NCI-H82 treated with DMSO at 0.1 percent for 48 hours (cell line): ENCODE results near the gene C2orf81.

Experiments used
- DNase-seq: peaks from one replicate; lab custom pipeline; 2025; ENCODE audit not compliant: unreplicated experiment; lab: John Stamatoyannopoulos, UW

The C2orf81 gene

DNA sequence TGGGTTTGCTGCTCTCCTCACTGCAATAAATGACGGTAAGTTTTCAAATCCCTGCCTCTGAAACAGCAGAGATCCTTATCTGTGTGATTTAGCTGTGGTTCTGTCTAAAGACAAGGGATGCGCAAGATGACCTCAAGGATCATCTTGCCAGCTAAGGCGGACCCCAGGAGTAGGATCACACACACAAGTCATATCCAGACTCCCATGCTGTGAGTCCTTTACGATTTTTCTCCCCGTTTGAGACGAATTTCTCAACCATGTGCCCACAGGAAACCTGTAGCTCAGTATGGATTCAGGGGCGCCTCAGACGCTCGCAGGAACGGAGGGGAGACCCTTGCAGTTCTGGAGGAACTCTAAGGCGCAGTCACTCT lies 30.2 kb downstream of the C2orf81 start:
- DNase-seq: no peak

DNA sequence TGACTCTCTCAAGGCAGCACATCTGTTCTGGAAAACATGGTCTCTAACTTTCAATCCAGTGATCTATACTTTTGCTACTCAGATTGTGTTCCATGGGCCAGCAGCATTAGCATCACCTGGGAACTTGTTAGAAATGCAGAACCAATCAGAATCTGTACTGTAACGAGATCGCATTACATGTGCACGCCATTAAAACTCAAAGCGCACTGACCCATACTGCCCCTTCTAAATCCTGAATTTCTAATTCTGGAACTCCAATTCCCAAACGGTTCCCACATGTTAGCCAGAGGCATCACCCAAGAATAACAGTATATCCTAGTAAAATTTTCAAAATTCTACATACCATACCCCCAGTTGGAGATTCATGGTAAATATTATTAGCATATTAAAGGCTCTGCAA lies 30.8 kb downstream of the C2orf81 start:
- DNase-seq: no peak

DNA sequence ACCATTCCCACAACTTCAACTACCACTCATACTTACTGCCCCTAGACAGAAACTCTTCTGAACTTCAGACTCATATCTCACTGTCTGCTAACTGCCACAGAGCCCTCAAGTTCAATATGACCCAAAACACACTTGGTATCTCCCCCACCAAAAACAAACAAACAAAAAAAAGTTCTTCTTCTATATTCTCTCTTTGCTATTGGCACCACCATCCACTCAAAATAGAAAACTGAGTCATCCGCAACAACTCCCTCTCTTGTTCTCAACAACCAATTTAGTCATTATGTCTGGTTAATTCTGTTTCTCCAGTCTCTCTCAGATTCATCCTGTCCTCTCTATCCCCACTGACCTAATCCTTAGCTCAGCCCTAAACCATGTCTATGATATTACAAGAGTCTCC lies 34.1 kb downstream of the C2orf81 start:
- DNase-seq: no peak

DNA sequence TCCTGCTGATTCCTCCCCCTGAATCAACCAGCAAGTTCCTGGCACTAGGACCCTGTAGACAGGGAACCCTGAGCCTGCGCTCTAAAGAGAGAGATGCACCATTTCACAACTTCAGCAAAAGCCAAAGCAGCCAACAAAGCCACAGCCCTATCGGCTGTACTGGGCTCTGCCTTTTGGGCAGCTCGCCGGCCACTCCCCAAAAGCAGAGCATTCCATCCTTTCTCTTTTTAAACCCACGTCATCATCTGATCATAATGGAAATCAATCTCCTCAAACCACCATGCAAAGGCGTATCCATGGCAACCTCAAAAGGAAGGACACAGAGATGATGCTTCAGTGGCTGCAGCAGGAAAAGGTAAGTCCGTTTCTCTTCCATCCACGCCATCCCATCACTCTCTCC lies 36.0 kb downstream of the C2orf81 start:
- DNase-seq: no peak

DNA sequence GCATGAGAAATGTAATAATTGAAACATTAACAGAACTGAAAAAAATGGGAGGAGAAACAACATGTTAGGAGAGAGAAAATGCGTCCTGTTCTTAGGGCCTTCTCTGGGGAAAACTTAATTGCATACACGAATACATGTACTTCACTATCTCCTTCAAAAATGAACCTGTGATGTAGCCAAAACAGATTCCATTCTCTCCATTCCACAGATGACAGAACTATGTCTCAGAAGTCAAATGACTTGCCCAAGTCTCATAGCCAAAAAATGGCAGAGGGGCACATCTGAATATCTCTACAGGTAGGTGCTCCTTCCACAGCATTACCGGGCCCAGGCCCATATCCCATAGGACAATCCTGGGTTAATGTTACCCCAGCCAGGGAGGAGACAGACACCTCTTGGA lies 37.4 kb downstream of the C2orf81 start:
- DNase-seq: no peak

DNA sequence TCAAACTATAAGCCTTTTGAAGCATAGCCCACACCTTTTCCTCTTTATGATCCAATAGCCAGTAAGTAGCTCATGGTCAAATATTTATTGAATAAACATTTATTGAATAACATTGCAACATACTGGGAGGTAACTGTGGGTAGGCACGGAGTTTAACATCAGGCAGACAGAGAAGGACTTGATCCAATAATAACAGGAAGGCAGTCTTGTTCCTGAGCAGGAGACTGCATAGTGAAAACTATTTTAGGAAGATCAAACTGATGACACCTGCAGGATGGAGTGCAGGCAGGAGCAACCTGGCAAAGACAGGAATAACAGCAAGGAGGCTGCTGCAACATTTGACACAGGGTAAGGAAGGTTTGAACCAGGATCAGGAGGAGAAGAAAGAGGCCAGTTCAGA lies 38.2 kb downstream of the C2orf81 start:
- DNase-seq: no peak

DNA sequence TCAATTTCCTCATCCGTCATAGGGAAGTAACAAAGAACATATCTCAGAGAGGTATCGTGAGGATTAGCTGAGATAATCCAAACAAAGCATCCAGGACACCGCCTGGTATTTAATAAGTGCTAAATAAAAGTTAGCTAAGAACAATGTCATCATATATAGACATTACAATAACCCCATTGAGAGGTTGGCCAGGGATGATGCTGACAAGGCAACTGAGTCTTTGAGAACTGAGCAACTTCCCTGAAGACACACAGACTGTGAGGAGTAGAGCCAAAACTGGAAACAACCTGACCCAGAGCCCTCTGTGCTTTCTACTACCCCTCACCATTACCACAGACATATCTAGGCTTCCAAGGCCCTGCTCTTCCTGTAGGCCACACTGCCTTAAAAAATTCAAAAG lies 39.7 kb downstream of the C2orf81 start:
- DNase-seq: no peak

DNA sequence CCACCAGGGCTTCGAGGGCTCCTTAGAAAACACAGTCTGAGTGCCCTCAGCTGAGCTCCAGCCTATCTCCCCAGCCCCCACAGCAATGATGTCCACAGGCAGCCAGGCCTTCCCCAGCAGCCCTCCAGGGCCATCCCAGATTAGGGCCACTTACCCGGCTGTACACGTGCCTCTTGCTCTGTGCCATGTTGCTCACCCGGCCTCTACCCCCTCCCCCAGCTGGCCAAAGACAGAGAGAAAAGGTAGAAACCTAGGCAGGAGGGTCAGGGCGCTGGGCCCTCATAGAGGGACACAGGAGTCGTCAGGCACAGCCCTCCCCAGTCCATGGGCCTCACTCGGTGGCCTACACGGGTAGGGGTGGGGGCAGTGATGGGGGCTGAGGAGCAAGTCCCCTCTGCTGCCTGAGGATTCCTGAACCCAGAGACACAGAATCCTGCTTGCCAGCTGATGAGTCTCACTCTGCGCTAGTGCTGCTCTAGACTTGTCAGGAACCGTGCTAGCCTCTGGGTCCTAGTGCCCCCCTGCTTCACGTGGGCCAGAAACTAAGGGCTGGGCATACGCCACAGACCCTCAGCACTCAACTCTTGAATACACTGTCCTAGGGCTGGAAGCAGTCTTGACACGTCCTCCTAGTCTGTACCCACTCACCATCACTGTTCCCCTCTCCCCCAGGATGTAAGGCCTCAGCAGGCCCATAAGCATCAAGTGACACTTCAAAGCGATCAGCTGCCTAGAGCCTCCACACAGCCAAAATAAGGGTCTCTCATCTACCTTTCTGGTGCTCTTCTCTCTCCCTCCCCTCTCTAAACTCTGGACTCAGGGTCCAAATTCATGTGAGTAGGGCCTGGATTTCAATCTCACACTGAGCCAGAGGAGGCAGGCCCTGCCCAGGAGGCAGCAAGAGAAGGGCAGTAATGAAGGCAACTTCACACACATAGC lies 41.3 kb downstream of the C2orf81 start, which contains the start of gene DCTN1:
Gene DCTN1 (minus strand): TSS at position 461 of the 939 bp plus-strand sequence. CDS start 274 bp downstream, at position 187.
- no peak for DNase-seq

DNA sequence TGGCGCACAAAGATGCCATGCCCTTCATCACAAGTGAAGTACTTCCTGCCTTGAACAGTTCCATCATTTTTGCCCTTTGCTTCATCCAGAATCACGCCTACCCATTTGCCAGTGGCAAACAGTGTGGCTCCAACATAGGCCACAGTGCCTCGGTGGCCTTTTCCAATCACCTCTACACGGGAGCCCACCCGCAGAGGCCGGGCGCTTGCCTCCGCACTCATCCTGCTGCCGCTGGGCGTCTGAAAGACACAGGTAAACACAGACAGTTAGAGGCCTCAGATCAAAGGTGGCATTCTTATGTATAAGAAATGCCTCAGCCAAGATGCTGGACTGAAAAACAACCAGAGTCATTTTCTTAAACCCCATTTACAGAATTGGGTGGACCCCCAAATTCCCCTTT lies 43.4 kb downstream of the C2orf81 start:
- no peak for DNase-seq

DNA sequence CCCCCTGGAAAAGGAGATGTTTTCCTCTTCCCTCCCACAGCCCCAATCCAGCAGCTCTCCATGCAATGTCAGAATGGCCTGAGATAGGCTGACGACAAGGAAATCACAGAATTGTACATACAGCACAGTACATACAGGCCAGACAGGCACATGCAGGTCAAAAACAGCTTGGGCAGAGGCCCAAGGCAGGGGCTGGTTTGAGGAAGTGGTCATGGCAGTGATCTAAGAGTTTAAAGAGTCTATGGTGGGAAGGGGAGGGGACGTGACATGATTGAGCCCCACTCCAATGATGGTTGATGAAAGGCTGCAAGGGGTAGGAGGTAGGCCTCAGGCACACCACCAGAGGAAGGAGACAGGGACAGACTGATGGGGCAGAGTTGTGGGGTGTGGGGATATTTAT lies 45.6 kb downstream of the C2orf81 start:
- no peak for DNase-seq

DNA sequence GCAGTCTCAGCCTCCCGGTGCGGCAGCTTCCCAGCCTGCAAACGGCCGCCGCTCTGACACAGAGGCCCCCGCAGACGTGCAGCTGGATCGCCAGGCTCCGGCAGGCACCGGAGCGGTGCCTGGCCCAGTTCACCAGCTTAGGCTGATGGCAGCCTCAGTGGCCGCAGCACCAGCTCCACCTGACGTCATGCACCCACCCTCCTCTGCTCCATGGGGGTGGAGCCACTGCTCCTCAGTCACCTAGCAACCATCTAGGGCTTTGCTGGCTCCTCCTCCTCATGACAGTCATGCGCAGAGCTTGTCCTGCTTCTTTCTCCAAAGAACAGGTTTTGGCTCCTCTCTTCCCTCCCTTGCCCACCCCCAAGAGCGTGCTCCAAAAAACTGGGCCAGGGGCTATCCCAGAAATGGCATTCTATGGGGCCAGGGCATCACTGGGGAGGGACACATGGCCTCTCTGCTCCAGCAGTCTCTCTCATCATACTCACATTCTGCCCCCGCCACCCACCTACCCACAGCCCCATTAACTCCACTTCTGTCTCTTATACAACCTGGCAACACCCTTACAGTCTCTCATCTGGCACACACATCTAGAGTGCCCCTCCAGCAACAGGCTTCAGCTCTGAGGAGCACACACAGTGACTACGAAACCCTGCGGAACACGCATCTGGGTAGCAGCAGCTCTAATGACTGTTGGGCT lies 46.8 kb downstream of the C2orf81 start:
- peak; percentile 85 for DNase-seq

DNA sequence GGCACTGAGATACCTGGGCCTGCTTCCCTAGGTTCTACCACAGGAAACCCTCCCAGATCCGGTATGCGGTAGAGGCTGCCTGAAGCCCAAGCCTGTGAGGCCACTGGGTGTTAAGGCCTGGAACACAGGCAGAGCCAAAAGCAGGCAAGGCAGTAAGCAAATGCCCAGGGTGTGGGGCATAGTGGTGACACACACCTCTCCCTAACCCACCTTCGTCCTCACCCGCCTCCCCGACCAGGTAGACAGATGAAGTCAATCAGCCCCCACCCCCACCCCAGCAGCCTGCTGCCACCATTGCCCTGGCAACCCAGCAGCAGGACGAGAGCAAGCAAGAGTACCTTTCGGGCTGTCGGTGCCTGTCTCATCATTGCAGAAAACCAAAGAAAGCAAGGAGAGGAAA lies 47.4 kb downstream of the C2orf81 start:
- no peak for DNase-seq

DNA sequence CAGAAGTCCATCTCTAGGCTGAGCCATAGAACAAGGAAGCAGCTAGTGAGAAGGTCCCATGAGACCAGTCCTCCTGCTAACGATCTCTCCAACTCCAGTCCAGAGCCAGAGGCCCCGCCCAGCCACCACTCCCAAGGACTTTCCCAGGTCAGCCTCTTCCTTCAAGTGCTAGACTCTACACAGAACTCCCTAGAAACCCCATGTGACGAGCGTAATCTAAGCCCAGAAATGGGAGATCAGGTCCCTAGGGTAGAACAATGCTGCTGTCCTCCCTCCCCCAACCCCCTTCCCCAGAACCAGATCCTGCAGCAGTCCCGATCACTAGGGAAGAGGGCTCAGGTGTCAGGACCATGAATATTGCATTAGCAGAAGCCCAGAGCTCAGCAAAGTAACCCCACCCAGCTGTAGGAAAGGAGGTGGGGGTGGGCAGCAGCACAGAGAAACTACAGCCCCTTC lies 48.2 kb downstream of the C2orf81 start:
- peak; percentile 29 for DNase-seq

DNA sequence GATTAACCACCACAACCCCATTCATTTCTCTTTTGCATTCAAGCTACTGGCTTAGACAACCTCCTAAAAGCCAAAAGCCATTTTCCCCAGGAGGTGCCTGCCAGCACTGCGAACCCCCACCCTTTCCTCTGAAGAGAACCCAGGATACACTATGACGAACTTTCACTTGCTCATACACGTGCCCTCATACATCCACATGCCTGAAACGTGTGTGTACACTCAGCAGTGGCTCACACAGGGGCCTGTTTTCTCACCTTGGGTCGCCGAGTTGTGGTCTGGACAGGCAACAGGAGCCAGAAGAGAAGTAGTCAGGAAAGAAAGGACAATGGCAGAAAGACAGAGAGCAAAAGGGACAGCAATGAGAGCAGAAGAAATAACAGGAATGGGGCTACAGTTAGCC lies 48.7 kb downstream of the C2orf81 start:
- DNase-seq: no peak

DNA sequence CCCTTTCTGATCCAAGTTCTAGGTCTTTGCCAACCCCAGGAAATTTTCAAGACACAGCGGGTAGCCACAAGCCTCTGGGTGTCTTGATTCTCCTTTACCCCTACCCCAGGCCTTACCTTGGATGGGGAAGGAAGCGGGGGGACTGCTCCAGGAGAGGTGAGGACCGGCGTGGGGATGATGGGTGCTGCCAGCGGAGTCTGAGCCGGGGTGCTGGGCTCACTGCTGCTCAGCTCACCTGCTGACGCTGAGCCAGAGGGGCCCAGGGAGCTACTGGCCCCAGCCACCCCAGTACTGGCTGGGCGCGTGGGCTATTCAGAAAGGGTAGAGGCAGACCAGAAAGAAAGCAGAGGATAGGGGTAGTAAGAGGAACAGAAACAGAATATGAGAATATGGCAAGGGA lies 50.0 kb downstream of the C2orf81 start:
- no peak for DNase-seq

DNA sequence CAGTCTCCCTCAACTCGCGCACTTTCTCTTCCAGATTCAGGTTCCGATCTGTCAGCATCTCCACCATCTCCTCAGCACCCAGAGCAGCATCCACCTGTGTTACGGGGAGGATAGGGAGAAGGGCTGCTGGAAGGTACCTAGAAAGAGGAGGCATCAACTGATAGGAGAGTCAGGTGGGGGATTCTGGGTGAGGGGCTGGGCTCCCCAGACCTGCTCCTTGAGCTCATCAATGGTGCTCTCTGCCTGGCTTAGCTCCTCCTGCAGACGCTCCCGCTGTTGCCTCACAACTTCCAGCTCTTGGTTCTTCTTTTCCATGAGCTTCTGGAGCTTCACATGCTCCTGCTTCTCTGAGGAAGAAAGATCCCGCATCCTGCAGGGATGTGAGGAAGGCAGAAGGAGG lies 51.4 kb downstream of the C2orf81 start:
- no peak for DNase-seq

DNA sequence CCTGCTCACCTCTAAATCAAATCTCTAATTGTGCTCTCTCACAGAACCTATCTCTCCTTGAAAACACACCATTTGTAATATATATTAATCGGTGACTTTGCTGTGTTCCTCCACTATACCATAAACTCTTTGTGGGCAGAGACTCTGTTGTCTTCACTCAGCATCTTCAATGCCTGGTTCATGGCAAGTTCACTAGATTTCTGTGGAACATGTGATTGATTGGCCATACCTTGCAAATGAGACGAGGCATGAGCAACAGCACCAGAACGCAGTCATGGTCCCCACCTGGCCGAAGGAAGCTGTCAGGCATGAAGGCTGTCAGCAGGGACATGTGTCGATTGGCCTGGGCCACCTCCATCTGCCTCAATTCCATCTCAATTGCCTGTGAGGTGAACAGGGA lies 52.9 kb downstream of the C2orf81 start:
- DNase-seq: no peak

DNA sequence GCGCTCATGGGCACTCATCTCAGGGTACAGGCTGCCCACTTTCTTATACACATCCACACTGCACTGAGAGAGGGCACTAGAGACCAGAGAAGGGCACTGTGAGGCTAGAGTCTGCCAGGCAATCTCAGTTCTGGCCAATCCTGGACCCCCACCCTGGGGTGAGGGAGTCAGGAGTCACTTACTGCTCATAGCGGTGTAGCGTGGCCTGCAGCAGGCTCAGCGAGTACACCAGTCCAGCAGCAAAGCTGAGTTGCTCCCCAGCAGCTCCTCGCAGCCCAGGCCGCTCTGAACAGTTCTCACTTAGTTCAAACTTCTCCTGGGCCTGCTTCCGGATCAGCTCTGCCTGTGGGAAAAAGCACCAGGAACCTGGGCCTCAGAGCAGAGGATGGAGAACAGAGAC lies 53.6 kb downstream of the C2orf81 start:
- no peak for DNase-seq

DNA sequence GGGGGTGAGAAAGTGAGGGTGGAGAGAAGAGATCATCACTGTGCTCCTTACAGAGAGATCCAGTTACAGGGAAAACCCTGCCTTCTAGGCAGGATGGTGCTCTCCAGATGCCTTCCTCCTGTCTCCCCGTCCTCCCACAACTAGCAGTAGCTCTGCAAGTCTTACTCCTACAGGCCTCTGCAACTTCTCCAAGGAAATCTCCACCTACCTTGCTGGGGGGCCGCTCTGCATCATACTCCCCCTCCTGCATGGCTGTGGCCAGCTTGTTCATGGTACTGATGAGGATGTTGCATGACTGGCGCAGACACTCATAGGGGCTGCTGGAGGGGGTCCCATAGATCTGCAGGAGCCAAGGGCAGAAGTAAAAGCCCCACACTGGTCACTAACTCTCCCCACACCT lies 55.4 kb downstream of the C2orf81 start:
- no peak for DNase-seq

DNA sequence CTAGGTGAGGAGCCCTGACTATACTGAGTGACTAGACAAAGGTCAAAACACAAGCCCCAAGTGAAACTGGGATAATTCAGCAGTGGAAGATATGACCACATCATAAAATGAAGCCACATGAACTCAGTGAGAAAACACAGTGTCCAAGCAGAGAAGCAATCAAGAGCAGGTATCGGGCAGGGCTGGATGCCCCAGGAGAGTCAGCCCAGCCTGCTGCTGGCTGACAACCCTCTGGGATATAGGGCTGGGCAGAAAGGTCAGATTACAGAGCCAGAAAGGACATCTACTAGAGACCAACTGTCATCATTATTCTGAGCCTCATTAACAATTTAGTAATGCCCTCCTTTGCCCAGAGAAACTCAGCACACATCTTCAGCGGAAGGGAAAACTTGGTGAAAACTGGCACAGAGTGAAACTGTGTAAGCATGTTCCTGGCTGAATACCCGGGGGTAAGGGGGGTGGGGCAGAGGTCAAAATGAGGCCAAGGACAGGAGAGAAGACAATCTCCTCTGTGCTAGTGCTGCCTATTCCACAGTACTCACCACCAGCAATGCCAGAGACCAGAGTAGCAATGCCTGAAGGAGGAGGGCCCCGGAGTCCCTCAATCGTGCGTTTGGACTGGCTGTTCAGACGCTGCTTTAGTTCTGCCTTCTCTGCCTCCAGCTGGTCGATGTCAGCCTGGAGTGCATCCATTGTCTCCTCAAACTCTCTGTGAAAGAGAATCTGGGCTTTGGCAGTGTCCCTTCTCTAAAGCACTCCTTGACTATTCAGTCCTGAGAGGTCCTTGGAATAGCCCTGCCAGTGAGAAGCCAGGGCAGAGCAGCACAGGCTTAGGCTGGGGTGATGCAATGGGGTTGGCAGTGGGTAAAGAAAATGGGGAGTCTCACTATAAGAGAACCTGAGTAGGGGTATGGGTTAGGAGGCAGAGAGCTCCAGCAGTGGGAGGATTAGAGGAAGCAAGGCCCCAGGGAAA lies 56.6 kb downstream of the C2orf81 start:
- DNase-seq: no peak
